OCI-LY3 (cell line): ENCODE data around the gene CSRP1.

Source experiments
- H2AFZ ChIP-seq: fragments of 200-600, 300-600 bp; shearing (Covaris generic); 2 replicates; pipeline ENCODE4 v1.6.0; 2014; ENCODE audit warnings: antibody characterized with exemption, low read depth, low read length
- H3K27ac ChIP-seq: fragments of 200-600, 300-600 bp; sonication (generic); 2 replicates; pipeline ENCODE4 v1.5.1; 2014; ENCODE audit warnings: mild to moderate bottlenecking, low read length, moderate library complexity, mixed read lengths
- H3K27me3 ChIP-seq: fragments of 200-600, 300-600 bp; sonication (generic); 2 replicates; pipeline ENCODE4 v1.6.1; 2014; ENCODE audit warnings: low read depth, low read length, mixed read lengths
- H3K36me3 ChIP-seq: fragments of 200-600, 300-600 bp; sonication (generic); replicated peaks from 2 replicates; pipeline ENCODE3; 2014; ENCODE audit warnings: low read depth, low read length, mixed read lengths
- H3K4me1 ChIP-seq: fragments of 300-600, 200-600 bp; sonication (generic); 2 replicates; pipeline ENCODE4 v1.6.1; 2014; ENCODE audit warnings: low read length, mixed read lengths
- H3K4me2 ChIP-seq: fragments of 200-600, 300-600 bp; sonication (generic); 2 replicates; pipeline ENCODE4 v1.6.1; 2014; ENCODE audit warnings: low read length, mixed read lengths
- H3K4me3 ChIP-seq: fragments of 300-600, 200-600 bp; sonication (generic); 2 replicates; pipeline ENCODE4 v1.5.1; 2014; ENCODE audit warnings: antibody characterized with exemption, mild to moderate bottlenecking, low read length, moderate library complexity
- H3K79me2 ChIP-seq: fragments of 300-600, 200-600 bp; shearing (Covaris generic); 2 replicates; pipeline ENCODE4 v1.6.1; 2014; ENCODE audit warnings: mild to moderate bottlenecking, low read length, mixed read lengths
- H3K9ac ChIP-seq: fragments of 300-600, 200-600 bp; shearing (Covaris generic); 2 replicates; pipeline ENCODE4 v1.6.0; 2014; ENCODE audit warnings: mild to moderate bottlenecking, low read length, moderate library complexity
- H3K9me3 ChIP-seq: fragments of 200-600, 300-600 bp; shearing (Covaris generic); 2 replicates; pipeline ENCODE4 v1.6.1; 2014; ENCODE audit warnings: low read length, mixed read lengths; ENCODE audit not compliant: insufficient read depth
- H4K20me1 ChIP-seq: fragments of 200-600, 300-600 bp; sonication (generic); 2 replicates; pipeline ENCODE4 v1.6.1; 2016; ENCODE audit warnings: low read length, mixed read lengths; ENCODE audit not compliant: insufficient read depth
- EZH2phosphoT487 ChIP-seq: fragments of 200-600 bp; shearing (Covaris generic); IDR thresholded peaks from 2 replicates; pipeline ENCODE4 v1.6.1; 2018; ENCODE audit warnings: antibody characterized with exemption, mixed run types, low read depth
- TF ChIP-seq, protein P1 (sequence below): fragments of 200-600, 300-600 bp; sonication (generic); IDR thresholded peaks from 2 replicates; pipeline ENCODE4 v1.5.1; 2014; ENCODE audit warnings: antibody characterized with exemption, low read length, low read depth

Gene CSRP1

GRCh38 chr1:201445310-201445709 is 61.6 kb downstream of the CSRP1 start:
- no peaks in the 10 kb centered on the region for H4K20me1 ChIP-seq

GRCh38 chr1:201444792-201445191 is 62.1 kb downstream of the CSRP1 start:
- H3K36me3 ChIP-seq, result no peaks in the 10 kb centered on the region
- no peaks in the 10 kb centered on the region for H3K79me2 ChIP-seq
- no peak overlapping the region for H3K27ac ChIP-seq
- H3K4me3 ChIP-seq, result no peak overlapping the region
- H3K9me3 ChIP-seq, result 0 out of 2 replicates have a peak, but pooled peaks cover 4% of the 10 kb centered on the region
- H3K4me1 ChIP-seq, result peaks cover 14% of the 10 kb centered on the region
- no peak overlapping the region for H2AFZ ChIP-seq
- no peak overlapping the region for H3K9ac ChIP-seq
- H4K20me1 ChIP-seq, result no peaks in the 10 kb centered on the region
- TF ChIP-seq, protein P1, sequence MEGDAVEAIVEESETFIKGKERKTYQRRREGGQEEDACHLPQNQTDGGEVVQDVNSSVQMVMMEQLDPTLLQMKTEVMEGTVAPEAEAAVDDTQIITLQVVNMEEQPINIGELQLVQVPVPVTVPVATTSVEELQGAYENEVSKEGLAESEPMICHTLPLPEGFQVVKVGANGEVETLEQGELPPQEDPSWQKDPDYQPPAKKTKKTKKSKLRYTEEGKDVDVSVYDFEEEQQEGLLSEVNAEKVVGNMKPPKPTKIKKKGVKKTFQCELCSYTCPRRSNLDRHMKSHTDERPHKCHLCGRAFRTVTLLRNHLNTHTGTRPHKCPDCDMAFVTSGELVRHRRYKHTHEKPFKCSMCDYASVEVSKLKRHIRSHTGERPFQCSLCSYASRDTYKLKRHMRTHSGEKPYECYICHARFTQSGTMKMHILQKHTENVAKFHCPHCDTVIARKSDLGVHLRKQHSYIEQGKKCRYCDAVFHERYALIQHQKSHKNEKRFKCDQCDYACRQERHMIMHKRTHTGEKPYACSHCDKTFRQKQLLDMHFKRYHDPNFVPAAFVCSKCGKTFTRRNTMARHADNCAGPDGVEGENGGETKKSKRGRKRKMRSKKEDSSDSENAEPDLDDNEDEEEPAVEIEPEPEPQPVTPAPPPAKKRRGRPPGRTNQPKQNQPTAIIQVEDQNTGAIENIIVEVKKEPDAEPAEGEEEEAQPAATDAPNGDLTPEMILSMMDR, result no peak
- TF ChIP-seq EZH2phosphoT487, result no peak
- no peak overlapping the region for H3K4me2 ChIP-seq
- H3K27me3 ChIP-seq, result peaks cover 11% of the 10 kb centered on the region; the same call in 1 of the 2 replicates

More at GRCh38 chr1:201445310-201445709, 61.6 kb downstream of the CSRP1 start:
- Histone ChIP-seq H3K36me3 (no peaks in the 10 kb centered on the region), H3K27me3 (peaks cover 11% of the 10 kb centered on the region; the same call in 1 of the 2 replicates), H3K27ac (no peak overlapping the region), H3K4me3 (no peak overlapping the region), H3K9me3 (0 out of 2 replicates have a peak, but pooled peaks cover 4% of the 10 kb centered on the region), H3K4me2 (no peak overlapping the region), H3K79me2 (no peaks in the 10 kb centered on the region), H3K4me1 (peaks cover 14% of the 10 kb centered on the region), H2AFZ (no peak overlapping the region), H3K9ac (no peak overlapping the region)
- TF ChIP-seq EZH2phosphoT487, result no peak
- TF ChIP-seq, protein P1, result no peak

DNA sequence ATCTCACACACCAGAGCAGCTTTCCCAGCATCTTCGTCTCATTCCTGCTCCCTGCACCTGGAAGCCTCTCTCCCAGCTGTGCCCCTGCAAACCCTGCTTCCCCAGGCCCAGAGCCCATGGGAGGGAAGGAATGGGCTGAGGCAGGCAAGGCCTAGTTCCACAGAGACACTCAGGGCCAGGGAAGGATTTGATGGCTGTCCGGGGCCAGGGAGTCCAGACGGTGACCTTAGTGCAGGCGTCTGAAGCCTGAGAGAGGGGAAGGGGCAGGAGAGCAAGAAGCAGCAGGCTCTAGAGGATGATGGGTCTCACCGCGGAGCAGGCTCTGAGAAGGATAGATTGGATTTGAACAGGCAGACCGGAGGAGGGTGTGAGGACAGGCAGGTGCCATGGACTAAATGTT is 63.2 kb downstream of the CSRP1 start:
- Histone ChIP-seq H3K27ac (no peak overlapping the region), H3K4me1 (peaks cover 18% of the 10 kb centered on the region), H3K79me2 (no peaks in the 10 kb centered on the region), H3K27me3 (peaks cover 11% of the 10 kb centered on the region; the same call in 1 of the 2 replicates), H2AFZ (no peak overlapping the region), H3K4me3 (no peak overlapping the region), H3K36me3 (no peaks in the 10 kb centered on the region), H3K9ac (no peak overlapping the region), H3K4me2 (no peak overlapping the region), H4K20me1 (no peaks in the 10 kb centered on the region), H3K9me3 (0 out of 2 replicates have a peak, but pooled peaks cover 4% of the 10 kb centered on the region)
- TF ChIP-seq, protein P1, result no peak
- TF ChIP-seq EZH2phosphoT487, result no peak

DNA sequence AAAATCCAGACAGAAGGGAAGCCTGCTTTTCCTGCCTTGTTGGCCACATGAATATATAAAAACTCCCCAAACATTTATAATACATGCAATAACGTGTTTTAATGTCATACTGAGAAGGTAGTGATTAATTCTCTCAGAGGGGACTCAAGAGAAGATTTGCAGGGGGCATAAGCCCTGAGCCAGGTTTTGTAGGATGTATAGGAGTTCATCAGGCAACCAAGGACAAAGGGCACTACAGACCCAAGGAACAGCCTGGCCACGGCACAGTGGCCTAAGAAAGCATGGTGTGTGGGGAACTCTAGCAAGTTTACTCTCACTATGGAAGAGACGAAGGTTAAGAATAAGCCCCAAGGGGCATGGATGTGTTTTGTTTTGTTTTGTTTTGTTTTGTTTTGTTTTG is 70.0 kb downstream of the CSRP1 start:
- H3K4me1 ChIP-seq, result peaks cover 16% of the 10 kb centered on the region
- H3K4me3 ChIP-seq, result no peak overlapping the region
- H3K79me2 ChIP-seq, result no peaks in the 10 kb centered on the region
- H3K4me2 ChIP-seq, result no peak overlapping the region
- H4K20me1 ChIP-seq, result no peaks in the 10 kb centered on the region
- no peak overlapping the region for H3K9ac ChIP-seq
- 0 out of 2 replicates have a peak, but pooled peaks cover 4% of the 10 kb centered on the region for H3K9me3 ChIP-seq
- no peak overlapping the region for H2AFZ ChIP-seq
- no peaks in the 10 kb centered on the region for H3K36me3 ChIP-seq
- TF ChIP-seq EZH2phosphoT487, result no peak
- TF ChIP-seq, protein P1, result no peak
- peaks cover 25% of the 10 kb centered on the region for H3K27me3 ChIP-seq
- no peak overlapping the region for H3K27ac ChIP-seq
